Measurements from ENCODE around the gene LHCGR. TPM values are rescaled to one million over a fixed set of nuclear protein-coding genes. Genes with fewer than 3 reads are reported as not detected.

Gene LHCGR
- total and polyA plus RNA-seq, 5 donors from 2014 or later = not detected

GRCh38 chr2:48725696-48726494 lies 29.6 kb downstream of the LHCGR start:
- Mint-ChIP-seq H3K36me3 (no peaks in the 10 kb centered on the region), H3K4me1 (no peaks in the 10 kb centered on the region), H3K27me3 (peaks cover 11% of the 10 kb centered on the region), H3K4me3 (no peak overlapping the region), H3K27ac (no peak overlapping the region), H3K9me3 (peaks cover 0 to 3% (median 0%) of the 10 kb centered on the region in 7 donors)
- Histone ChIP-seq H3K27me3 (ENCODE audit: control insufficient read depth, insufficient read depth, low read length) (no peaks in the 10 kb centered on the region), H3K27ac (ENCODE audit: insufficient read depth, low read length, poor library complexity, severe bottlenecking) (no peak overlapping the region), H3K4me3 (ENCODE audit: low read depth, low read length) (no peak overlapping the region), H3K4me1 (ENCODE audit: control insufficient read depth, insufficient read depth, low read length, poor library complexity, severe bottlenecking) (no peaks in the 10 kb centered on the region), H3K36me3 (ENCODE audit: control insufficient read depth, insufficient read depth, low read length) (no peaks in the 10 kb centered on the region), H3K9me3 (ENCODE audit: control insufficient read depth in 2 of 2, low read length in 2 of 2) (no peaks in the 10 kb centered on the region)
- ATAC-seq (ENCODE audit: low read depth in 2 of 2) (no peak), DNase-seq (no peak)

GRCh38 chr2:48724278-48724677 lies 31.2 kb downstream of the LHCGR start:
- no peak for DNase-seq
- peaks cover 16% of the 10 kb centered on the region for H3K27me3 Mint-ChIP-seq
- H3K9me3 ChIP-seq (ENCODE audit: control insufficient read depth in 2 of 2, low read length in 2 of 2) = no peaks in the 10 kb centered on the region
- H3K27ac ChIP-seq (ENCODE audit: insufficient read depth, low read length, poor library complexity, severe bottlenecking) = no peak overlapping the region
- no peaks in the 10 kb centered on the region for H3K27me3 ChIP-seq (ENCODE audit: control insufficient read depth, insufficient read depth, low read length)
- H3K4me3 Mint-ChIP-seq = no peak overlapping the region
- ATAC-seq (ENCODE audit: low read depth in 2 of 2) = no peak
- H3K9me3 Mint-ChIP-seq = peaks cover 0 to 3% (median 0%) of the 10 kb centered on the region in 7 donors
- no peaks in the 10 kb centered on the region for H3K4me1 Mint-ChIP-seq
- H3K27ac Mint-ChIP-seq = no peak overlapping the region
- H3K36me3 ChIP-seq (ENCODE audit: control insufficient read depth, insufficient read depth, low read length) = no peaks in the 10 kb centered on the region
- H3K36me3 Mint-ChIP-seq = no peaks in the 10 kb centered on the region
- no peaks in the 10 kb centered on the region for H3K4me1 ChIP-seq (ENCODE audit: control insufficient read depth, insufficient read depth, low read length, poor library complexity, severe bottlenecking)
- H3K4me3 ChIP-seq (ENCODE audit: low read depth, low read length) = no peak overlapping the region

GRCh38 chr2:48723129-48723528 lies 32.4 kb downstream of the LHCGR start:
- no peak for ATAC-seq (ENCODE audit: low read depth in 2 of 2)
- no peak for DNase-seq
- Histone ChIP-seq H3K9me3 (ENCODE audit: control insufficient read depth in 2 of 2, low read length in 2 of 2) (no peaks in the 10 kb centered on the region), H3K36me3 (ENCODE audit: control insufficient read depth, insufficient read depth, low read length) (no peaks in the 10 kb centered on the region), H3K4me3 (ENCODE audit: low read depth, low read length) (no peak overlapping the region), H3K27me3 (ENCODE audit: control insufficient read depth, insufficient read depth, low read length) (no peaks in the 10 kb centered on the region), H3K27ac (ENCODE audit: insufficient read depth, low read length, poor library complexity, severe bottlenecking) (no peak overlapping the region), H3K4me1 (ENCODE audit: control insufficient read depth, insufficient read depth, low read length, poor library complexity, severe bottlenecking) (no peaks in the 10 kb centered on the region)
- Mint-ChIP-seq H3K27ac (no peak overlapping the region), H3K4me3 (no peak overlapping the region), H3K36me3 (no peaks in the 10 kb centered on the region), H3K27me3 (peaks cover 10% of the 10 kb centered on the region), H3K4me1 (no peaks in the 10 kb centered on the region), H3K9me3 (peaks cover 0 to 2% (median 0%) of the 10 kb centered on the region in 7 donors)

GRCh38 chr2:48722391-48722790 lies 33.1 kb downstream of the LHCGR start:
- ATAC-seq (ENCODE audit: low read depth in 2 of 2) = no peak
- H3K4me3 Mint-ChIP-seq = no peak overlapping the region
- no peak overlapping the region for H3K4me3 ChIP-seq (ENCODE audit: low read depth, low read length)
- no peaks in the 10 kb centered on the region for H3K4me1 ChIP-seq (ENCODE audit: control insufficient read depth, insufficient read depth, low read length, poor library complexity, severe bottlenecking)
- no peaks in the 10 kb centered on the region for H3K9me3 ChIP-seq (ENCODE audit: control insufficient read depth in 2 of 2, low read length in 2 of 2)
- H3K36me3 ChIP-seq (ENCODE audit: control insufficient read depth, insufficient read depth, low read length) = no peaks in the 10 kb centered on the region
- peaks cover 0 to 2% (median 0%) of the 10 kb centered on the region in 7 donors for H3K9me3 Mint-ChIP-seq
- H3K27ac ChIP-seq (ENCODE audit: insufficient read depth, low read length, poor library complexity, severe bottlenecking) = no peak overlapping the region
- no peak for DNase-seq
- peaks cover 10% of the 10 kb centered on the region for H3K27me3 Mint-ChIP-seq
- no peaks in the 10 kb centered on the region for H3K27me3 ChIP-seq (ENCODE audit: control insufficient read depth, insufficient read depth, low read length)
- no peaks in the 10 kb centered on the region for H3K4me1 Mint-ChIP-seq
- no peaks in the 10 kb centered on the region for H3K36me3 Mint-ChIP-seq
- H3K27ac Mint-ChIP-seq = no peak overlapping the region

GRCh38 chr2:48721158-48721557 lies 34.4 kb downstream of the LHCGR start:
- Mint-ChIP-seq H3K9me3 (peaks cover 0 to 2% (median 0%) of the 10 kb centered on the region in 7 donors), H3K4me3 (no peak overlapping the region), H3K36me3 (no peaks in the 10 kb centered on the region), H3K27ac (no peak overlapping the region), H3K4me1 (no peaks in the 10 kb centered on the region), H3K27me3 (peaks cover 6% of the 10 kb centered on the region)
- Histone ChIP-seq H3K27ac (ENCODE audit: insufficient read depth, low read length, poor library complexity, severe bottlenecking) (no peak overlapping the region), H3K4me3 (ENCODE audit: low read depth, low read length) (no peak overlapping the region), H3K9me3 (ENCODE audit: control insufficient read depth in 2 of 2, low read length in 2 of 2) (no peaks in the 10 kb centered on the region), H3K4me1 (ENCODE audit: control insufficient read depth, insufficient read depth, low read length, poor library complexity, severe bottlenecking) (no peaks in the 10 kb centered on the region), H3K36me3 (ENCODE audit: control insufficient read depth, insufficient read depth, low read length) (no peaks in the 10 kb centered on the region), H3K27me3 (ENCODE audit: control insufficient read depth, insufficient read depth, low read length) (no peaks in the 10 kb centered on the region)
- DNase-seq (no peak), ATAC-seq (ENCODE audit: low read depth in 2 of 2) (no peak)

GRCh38 chr2:48719480-48720177 lies 35.9 kb downstream of the LHCGR start:
- Histone ChIP-seq H3K27ac (ENCODE audit: insufficient read depth, low read length, poor library complexity, severe bottlenecking) (no peak overlapping the region), H3K36me3 (ENCODE audit: control insufficient read depth, insufficient read depth, low read length) (no peaks in the 10 kb centered on the region), H3K9me3 (ENCODE audit: control insufficient read depth in 2 of 2, low read length in 2 of 2) (no peaks in the 10 kb centered on the region), H3K4me3 (ENCODE audit: low read depth, low read length) (no peak overlapping the region), H3K4me1 (ENCODE audit: control insufficient read depth, insufficient read depth, low read length, poor library complexity, severe bottlenecking) (no peaks in the 10 kb centered on the region), H3K27me3 (ENCODE audit: control insufficient read depth, insufficient read depth, low read length) (no peaks in the 10 kb centered on the region)
- H3K4me1 Mint-ChIP-seq = no peaks in the 10 kb centered on the region
- DNase-seq (no peak), ATAC-seq (ENCODE audit: low read depth in 2 of 2) (no peak)
- H3K4me3 Mint-ChIP-seq = no peak overlapping the region
- H3K27ac Mint-ChIP-seq = no peak overlapping the region
- H3K36me3 Mint-ChIP-seq = no peaks in the 10 kb centered on the region
- peaks cover 10% of the 10 kb centered on the region for H3K27me3 Mint-ChIP-seq
- peaks cover 0 to 2% (median 0%) of the 10 kb centered on the region in 7 donors for H3K9me3 Mint-ChIP-seq

GRCh38 chr2:48717846-48718245 lies 37.7 kb downstream of the LHCGR start:
- DNase-seq (no peak), ATAC-seq (ENCODE audit: low read depth in 2 of 2) (no peak)
- Mint-ChIP-seq H3K4me3 (no peak overlapping the region), H3K36me3 (no peaks in the 10 kb centered on the region), H3K27me3 (peaks cover 17% of the 10 kb centered on the region), H3K9me3 (peaks cover 0 to 2% (median 0%) of the 10 kb centered on the region in 7 donors), H3K4me1 (no peaks in the 10 kb centered on the region), H3K27ac (no peak overlapping the region)
- no peaks in the 10 kb centered on the region for H3K4me1 ChIP-seq (ENCODE audit: control insufficient read depth, insufficient read depth, low read length, poor library complexity, severe bottlenecking)
- H3K36me3 ChIP-seq (ENCODE audit: control insufficient read depth, insufficient read depth, low read length) = no peaks in the 10 kb centered on the region
- no peaks in the 10 kb centered on the region for H3K9me3 ChIP-seq (ENCODE audit: control insufficient read depth in 2 of 2, low read length in 2 of 2)
- H3K4me3 ChIP-seq (ENCODE audit: low read depth, low read length) = no peak overlapping the region
- H3K27me3 ChIP-seq (ENCODE audit: control insufficient read depth, insufficient read depth, low read length) = no peaks in the 10 kb centered on the region
- no peak overlapping the region for H3K27ac ChIP-seq (ENCODE audit: insufficient read depth, low read length, poor library complexity, severe bottlenecking)

Measured in CD4-positive, CD25-positive, alpha-beta regulatory T cell (primary cell).